ENCODE data around the gene IFNK.
A peak's percentile ranks its signal among the peaks of the same experiment; 100 is the strongest.

Gene IFNK

DNA sequence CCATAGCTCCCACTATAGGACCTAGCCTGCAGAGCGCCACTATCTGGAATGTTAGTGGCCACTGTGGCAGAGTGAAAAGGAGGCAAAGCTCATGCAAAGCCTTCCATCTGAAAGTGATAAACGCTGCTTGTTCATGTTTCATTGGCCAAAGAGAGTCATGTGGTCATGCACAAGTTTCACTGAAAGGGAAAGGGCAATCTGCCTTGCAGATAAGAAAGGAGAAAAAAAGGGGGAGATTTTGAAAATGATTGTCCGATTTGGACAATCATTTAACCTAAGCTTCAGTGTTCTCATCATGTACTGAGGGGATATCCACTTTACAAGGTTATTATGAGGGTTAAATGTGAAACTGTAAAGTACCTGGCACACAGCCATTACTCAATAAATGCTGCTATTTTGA, 14.6 kb downstream of the IFNK start:
- DNase-seq (ENCODE audit: low read depth): no peak
- no peak overlapping the region for H3K4me3 ChIP-seq (ENCODE audit: low read length)
- TF ChIP-seq CTCF (conservative IDR thresholded peaks at IDR 0.05; ENCODE audit: low read depth, low read length): no peak

- no peak for DNase-seq (ENCODE audit: low read depth)
- no peak for TF ChIP-seq CTCF (conservative IDR thresholded peaks at IDR 0.05; ENCODE audit: low read depth, low read length)
- H3K4me3 ChIP-seq (ENCODE audit: low read length): no peak overlapping the region
Observed at GRCh38 chr9:27539479-27540441, 15.7 kb downstream of the IFNK start.

GRCh38 chr9:27540502-27540901, 16.4 kb downstream of the IFNK start:
- no peak for DNase-seq (ENCODE audit: low read depth)
- H3K4me3 ChIP-seq (ENCODE audit: low read length): no peak overlapping the region
- TF ChIP-seq CTCF (conservative IDR thresholded peaks at IDR 0.05; ENCODE audit: low read depth, low read length): no peak

DNA sequence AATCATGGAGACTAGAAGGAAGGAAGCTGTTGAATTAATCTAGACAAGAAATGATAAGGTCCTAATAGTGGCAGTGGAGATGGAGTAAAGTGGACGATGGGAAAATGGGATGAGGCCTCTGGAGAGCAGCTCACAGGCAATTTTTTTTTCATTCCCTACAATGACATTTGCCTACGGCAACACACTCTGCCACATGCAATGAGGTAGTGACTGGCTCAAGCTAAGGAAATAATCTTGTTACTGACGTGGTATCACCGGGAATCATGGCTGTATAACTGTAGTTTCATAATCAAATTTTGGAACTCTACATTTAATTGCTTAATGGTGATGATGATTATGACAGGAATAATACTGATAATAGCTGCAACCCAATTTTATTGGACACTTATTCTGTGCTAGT, 17.6 kb downstream of the IFNK start:
- no peak overlapping the region for H3K4me3 ChIP-seq (ENCODE audit: low read length)
- TF ChIP-seq CTCF (conservative IDR thresholded peaks at IDR 0.05; ENCODE audit: low read depth, low read length): no peak
- no peak for DNase-seq (ENCODE audit: low read depth)

GRCh38 chr9:27542508-27542907, 18.4 kb downstream of the IFNK start:
- DNase-seq (ENCODE audit: low read depth): peak; percentile 39
- H3K4me3 ChIP-seq (ENCODE audit: low read length): no peak overlapping the region
- TF ChIP-seq CTCF (conservative IDR thresholded peaks at IDR 0.05; ENCODE audit: low read depth, low read length): no peak

- DNase-seq (ENCODE audit: low read depth): no peak
- no peak for TF ChIP-seq CTCF (conservative IDR thresholded peaks at IDR 0.05; ENCODE audit: low read depth, low read length)
- no peak overlapping the region for H3K4me3 ChIP-seq (ENCODE audit: low read length)
Observed at GRCh38 chr9:27545471-27545870, 21.4 kb downstream of the IFNK start.
